ENCODE data around the gene BAX.

Gene BAX

GRCh38 chr19:48988860-48989259 lies 34.2 kb downstream of the BAX start:
- Histone ChIP-seq H3K9ac (ENCODE audit: low read length) (no peak overlapping the region), H3K4me1 (ENCODE audit: low read length) (peaks cover 6% of the 10 kb centered on the region), H2AFZ (ENCODE audit: low read length) (no peak overlapping the region), H3K9me3 (replicated peaks; ENCODE audit: insufficient read depth, low read length) (no peaks in the 10 kb centered on the region), H4K20me1 (ENCODE audit: insufficient read depth, low read length) (no peaks in the 10 kb centered on the region), H3K27me3 (replicated peaks; ENCODE audit: insufficient read depth, low read length) (no peaks in the 10 kb centered on the region), H3K4me2 (ENCODE audit: low read depth, low read length) (no peak overlapping the region), H3K27ac (ENCODE audit: low read length) (no peak overlapping the region), H3K36me3 (replicated peaks; ENCODE audit: insufficient read depth, low read length) (no peaks in the 10 kb centered on the region), H3K79me2 (ENCODE audit: low read length) (peaks cover 32% of the 10 kb centered on the region), H3K9me2 (replicated peaks; ENCODE audit: insufficient read depth, low read length) (no peaks in the 10 kb centered on the region), H3K4me3 (ENCODE audit: low read length) (no peak overlapping the region), H3F3A (ENCODE audit: insufficient read depth, low read length) (no peaks in the 10 kb centered on the region)
- no peak for DNase-seq
- TF ChIP-seq CTCF (IDR thresholded peaks at IDR 0.05; ENCODE audit: low read length) (no peak), EZH2phosphoT487 (IDR thresholded peaks at IDR 0.05; ENCODE audit: low read length) (no peak), EZH2 (optimal IDR thresholded peaks at IDR 0.05; ENCODE audit: low read depth, low read length) (no peak)

DNA sequence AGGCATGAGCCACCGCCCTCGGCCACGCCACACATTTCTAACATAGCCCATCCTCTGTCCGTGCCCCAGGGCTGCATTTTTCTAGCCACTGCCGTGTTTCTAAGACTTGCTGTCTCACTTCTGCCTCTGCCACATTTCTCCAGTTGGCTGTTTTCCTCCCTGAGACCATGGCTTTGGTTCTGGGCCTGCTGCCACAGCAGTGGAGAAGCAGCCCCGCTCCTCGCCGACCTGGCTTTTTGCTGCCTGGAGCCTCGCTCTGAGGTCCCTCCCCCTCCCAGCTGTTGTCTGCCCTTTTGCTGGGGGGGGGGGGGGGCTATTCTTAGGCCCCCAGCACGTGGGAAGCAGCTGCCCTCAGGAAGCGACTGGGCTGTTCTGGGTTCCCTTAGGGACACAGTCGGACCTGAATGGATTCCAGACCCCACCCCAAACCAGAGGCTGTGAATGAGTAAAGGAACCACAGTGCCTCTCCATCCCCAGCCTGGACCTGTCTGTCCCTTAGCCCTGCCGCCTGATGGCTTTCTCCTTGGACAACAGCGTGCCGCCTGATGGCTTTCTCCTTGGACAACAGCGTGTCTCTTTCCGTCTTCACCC lies 35.1 kb downstream of the BAX start:
- Histone ChIP-seq H3K4me2 (ENCODE audit: low read depth, low read length) (no peak overlapping the region), H4K20me1 (ENCODE audit: insufficient read depth, low read length) (no peaks in the 10 kb centered on the region), H3K9ac (ENCODE audit: low read length) (no peak overlapping the region), H2AFZ (ENCODE audit: low read length) (no peak overlapping the region), H3F3A (ENCODE audit: insufficient read depth, low read length) (no peaks in the 10 kb centered on the region), H3K9me2 (replicated peaks; ENCODE audit: insufficient read depth, low read length) (no peaks in the 10 kb centered on the region), H3K27me3 (replicated peaks; ENCODE audit: insufficient read depth, low read length) (no peaks in the 10 kb centered on the region), H3K27ac (ENCODE audit: low read length) (no peak overlapping the region), H3K79me2 (ENCODE audit: low read length) (peaks cover 41% of the 10 kb centered on the region), H3K4me3 (ENCODE audit: low read length) (no peak overlapping the region), H3K36me3 (replicated peaks; ENCODE audit: insufficient read depth, low read length) (no peaks in the 10 kb centered on the region), H3K4me1 (ENCODE audit: low read length) (peaks cover 7% of the 10 kb centered on the region), H3K9me3 (replicated peaks; ENCODE audit: insufficient read depth, low read length) (no peaks in the 10 kb centered on the region)
- DNase-seq, result no peak
- no peak for TF ChIP-seq EZH2 (optimal IDR thresholded peaks at IDR 0.05; ENCODE audit: low read depth, low read length)
- no peak for TF ChIP-seq CTCF (IDR thresholded peaks at IDR 0.05; ENCODE audit: low read length)
- TF ChIP-seq EZH2phosphoT487 (IDR thresholded peaks at IDR 0.05; ENCODE audit: low read length), result no peak

DNA sequence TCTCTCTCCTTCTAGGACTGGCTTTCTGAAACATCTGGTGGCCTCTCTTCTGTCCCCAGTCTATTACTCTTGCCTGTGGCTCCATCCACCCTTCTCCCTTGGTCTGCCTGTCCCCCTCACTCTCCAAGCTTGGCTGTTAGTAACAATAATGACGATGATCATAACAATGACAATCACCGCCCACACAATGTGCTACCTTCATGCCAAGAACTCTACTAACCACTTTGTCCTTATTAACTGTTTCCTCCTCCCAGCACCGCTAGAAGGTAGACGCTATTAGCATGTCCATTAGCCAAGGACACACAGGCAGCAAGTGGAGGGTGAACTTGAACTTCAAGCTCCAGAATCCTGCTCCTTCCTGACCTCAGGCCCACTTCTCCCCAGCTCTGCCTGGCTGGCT lies 35.7 kb downstream of the BAX start:
- no peak for DNase-seq
- Histone ChIP-seq H3K9me2 (replicated peaks; ENCODE audit: insufficient read depth, low read length) (no peaks in the 10 kb centered on the region), H3K79me2 (ENCODE audit: low read length) (peaks cover 47% of the 10 kb centered on the region), H4K20me1 (ENCODE audit: insufficient read depth, low read length) (no peaks in the 10 kb centered on the region), H2AFZ (ENCODE audit: low read length) (no peak overlapping the region), H3K4me2 (ENCODE audit: low read depth, low read length) (no peak overlapping the region), H3K27me3 (replicated peaks; ENCODE audit: insufficient read depth, low read length) (no peaks in the 10 kb centered on the region), H3F3A (ENCODE audit: insufficient read depth, low read length) (no peaks in the 10 kb centered on the region), H3K9ac (ENCODE audit: low read length) (no peak overlapping the region), H3K27ac (ENCODE audit: low read length) (no peak overlapping the region), H3K4me1 (ENCODE audit: low read length) (peaks cover 10% of the 10 kb centered on the region), H3K36me3 (replicated peaks; ENCODE audit: insufficient read depth, low read length) (no peaks in the 10 kb centered on the region), H3K4me3 (ENCODE audit: low read length) (no peak overlapping the region), H3K9me3 (replicated peaks; ENCODE audit: insufficient read depth, low read length) (no peaks in the 10 kb centered on the region)
- TF ChIP-seq EZH2phosphoT487 (IDR thresholded peaks at IDR 0.05; ENCODE audit: low read length), result no peak
- TF ChIP-seq EZH2 (optimal IDR thresholded peaks at IDR 0.05; ENCODE audit: low read depth, low read length), result no peak

GRCh38 chr19:48991011-48991609 lies 36.4 kb downstream of the BAX start:
- no peaks in the 10 kb centered on the region for H3K36me3 ChIP-seq (replicated peaks; ENCODE audit: insufficient read depth, low read length)
- peaks cover 10% of the 10 kb centered on the region for H3K4me1 ChIP-seq (ENCODE audit: low read length)
- peaks cover 54% of the 10 kb centered on the region for H3K79me2 ChIP-seq (ENCODE audit: low read length)
- no peaks in the 10 kb centered on the region for H3F3A ChIP-seq (ENCODE audit: insufficient read depth, low read length)
- no peaks in the 10 kb centered on the region for H3K9me2 ChIP-seq (replicated peaks; ENCODE audit: insufficient read depth, low read length)
- no peak overlapping the region for H3K9ac ChIP-seq (ENCODE audit: low read length)
- H3K4me2 ChIP-seq (ENCODE audit: low read depth, low read length), result no peak overlapping the region; the same call in 1 of the 2 replicates
- no peaks in the 10 kb centered on the region for H4K20me1 ChIP-seq (ENCODE audit: insufficient read depth, low read length)
- no peak for DNase-seq
- H3K4me3 ChIP-seq (ENCODE audit: low read length), result no peak overlapping the region
- no peak for TF ChIP-seq CTCF (IDR thresholded peaks at IDR 0.05; ENCODE audit: low read length)
- no peak for TF ChIP-seq EZH2phosphoT487 (IDR thresholded peaks at IDR 0.05; ENCODE audit: low read length)
- no peak for TF ChIP-seq EZH2 (optimal IDR thresholded peaks at IDR 0.05; ENCODE audit: low read depth, low read length)
- no peak overlapping the region for H3K27ac ChIP-seq (ENCODE audit: low read length)
- no peaks in the 10 kb centered on the region for H3K9me3 ChIP-seq (replicated peaks; ENCODE audit: insufficient read depth, low read length)
- H3K27me3 ChIP-seq (replicated peaks; ENCODE audit: insufficient read depth, low read length), result no peaks in the 10 kb centered on the region
- H2AFZ ChIP-seq (ENCODE audit: low read length), result no peak overlapping the region
